ENCODE results near the gene PNLDC1.

Gene PNLDC1

DNA sequence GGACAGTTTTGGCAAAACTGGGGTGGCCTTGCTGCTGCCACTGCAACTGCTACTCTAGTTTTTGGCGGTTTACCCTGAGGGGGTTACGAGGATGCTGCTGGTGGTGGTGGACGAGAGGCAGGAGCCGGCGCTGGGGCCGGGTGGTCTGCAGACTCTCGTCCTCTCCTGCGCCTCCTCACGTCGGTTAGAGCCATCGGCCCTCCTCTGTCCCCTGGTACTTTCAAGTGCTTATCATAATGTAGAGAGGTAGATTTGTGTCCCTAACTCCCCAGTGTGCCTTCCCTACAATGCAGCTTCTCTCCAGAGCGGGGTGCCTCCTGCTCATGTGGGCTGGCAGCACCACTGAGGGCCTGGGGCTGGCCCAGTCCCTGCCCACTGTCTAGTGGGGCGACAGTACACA lies 25.9 kb downstream of the PNLDC1 start:
- TF ChIP-seq TCF12 (IDR thresholded peaks at IDR 0.05; ENCODE audit: low read depth) (no peak), RAD21 (IDR thresholded peaks at IDR 0.05; ENCODE audit: low read depth) (no peak), NFIC (IDR thresholded peaks at IDR 0.05) (no peak), TEAD4 (IDR thresholded peaks at IDR 0.05) (no peak), YY1 (IDR thresholded peaks at IDR 0.05; ENCODE audit: low read depth) (no peak), EGR1 (IDR thresholded peaks at IDR 0.05) (no peak), EP300 (IDR thresholded peaks at IDR 0.05; ENCODE audit: borderline replicate concordance) (no peak), CEBPB (IDR thresholded peaks at IDR 0.05) (no peak), FOXM1 (IDR thresholded peaks at IDR 0.05; ENCODE audit: borderline replicate concordance, low read depth) (no peak), TAF1 (IDR thresholded peaks at IDR 0.05; ENCODE audit: low read depth) (no peak), ZBTB7A (IDR thresholded peaks at IDR 0.05; ENCODE audit: low read depth) (no peak), CREB1 (IDR thresholded peaks at IDR 0.05; ENCODE audit: low read depth) (no peak)
- TF ChIP-seq, protein P1, sequence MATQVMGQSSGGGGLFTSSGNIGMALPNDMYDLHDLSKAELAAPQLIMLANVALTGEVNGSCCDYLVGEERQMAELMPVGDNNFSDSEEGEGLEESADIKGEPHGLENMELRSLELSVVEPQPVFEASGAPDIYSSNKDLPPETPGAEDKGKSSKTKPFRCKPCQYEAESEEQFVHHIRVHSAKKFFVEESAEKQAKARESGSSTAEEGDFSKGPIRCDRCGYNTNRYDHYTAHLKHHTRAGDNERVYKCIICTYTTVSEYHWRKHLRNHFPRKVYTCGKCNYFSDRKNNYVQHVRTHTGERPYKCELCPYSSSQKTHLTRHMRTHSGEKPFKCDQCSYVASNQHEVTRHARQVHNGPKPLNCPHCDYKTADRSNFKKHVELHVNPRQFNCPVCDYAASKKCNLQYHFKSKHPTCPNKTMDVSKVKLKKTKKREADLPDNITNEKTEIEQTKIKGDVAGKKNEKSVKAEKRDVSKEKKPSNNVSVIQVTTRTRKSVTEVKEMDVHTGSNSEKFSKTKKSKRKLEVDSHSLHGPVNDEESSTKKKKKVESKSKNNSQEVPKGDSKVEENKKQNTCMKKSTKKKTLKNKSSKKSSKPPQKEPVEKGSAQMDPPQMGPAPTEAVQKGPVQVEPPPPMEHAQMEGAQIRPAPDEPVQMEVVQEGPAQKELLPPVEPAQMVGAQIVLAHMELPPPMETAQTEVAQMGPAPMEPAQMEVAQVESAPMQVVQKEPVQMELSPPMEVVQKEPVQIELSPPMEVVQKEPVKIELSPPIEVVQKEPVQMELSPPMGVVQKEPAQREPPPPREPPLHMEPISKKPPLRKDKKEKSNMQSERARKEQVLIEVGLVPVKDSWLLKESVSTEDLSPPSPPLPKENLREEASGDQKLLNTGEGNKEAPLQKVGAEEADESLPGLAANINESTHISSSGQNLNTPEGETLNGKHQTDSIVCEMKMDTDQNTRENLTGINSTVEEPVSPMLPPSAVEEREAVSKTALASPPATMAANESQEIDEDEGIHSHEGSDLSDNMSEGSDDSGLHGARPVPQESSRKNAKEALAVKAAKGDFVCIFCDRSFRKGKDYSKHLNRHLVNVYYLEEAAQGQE (IDR thresholded peaks at IDR 0.05; ENCODE audit: low read depth) = no peak
- TF ChIP-seq, protein P2, sequence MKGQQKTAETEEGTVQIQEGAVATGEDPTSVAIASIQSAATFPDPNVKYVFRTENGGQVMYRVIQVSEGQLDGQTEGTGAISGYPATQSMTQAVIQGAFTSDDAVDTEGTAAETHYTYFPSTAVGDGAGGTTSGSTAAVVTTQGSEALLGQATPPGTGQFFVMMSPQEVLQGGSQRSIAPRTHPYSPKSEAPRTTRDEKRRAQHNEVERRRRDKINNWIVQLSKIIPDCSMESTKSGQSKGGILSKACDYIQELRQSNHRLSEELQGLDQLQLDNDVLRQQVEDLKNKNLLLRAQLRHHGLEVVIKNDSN (IDR thresholded peaks at IDR 0.05) = no peak
- TF ChIP-seq, protein P3, sequence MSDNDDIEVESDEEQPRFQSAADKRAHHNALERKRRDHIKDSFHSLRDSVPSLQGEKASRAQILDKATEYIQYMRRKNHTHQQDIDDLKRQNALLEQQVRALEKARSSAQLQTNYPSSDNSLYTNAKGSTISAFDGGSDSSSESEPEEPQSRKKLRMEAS (IDR thresholded peaks at IDR 0.05) = no peak

DNA sequence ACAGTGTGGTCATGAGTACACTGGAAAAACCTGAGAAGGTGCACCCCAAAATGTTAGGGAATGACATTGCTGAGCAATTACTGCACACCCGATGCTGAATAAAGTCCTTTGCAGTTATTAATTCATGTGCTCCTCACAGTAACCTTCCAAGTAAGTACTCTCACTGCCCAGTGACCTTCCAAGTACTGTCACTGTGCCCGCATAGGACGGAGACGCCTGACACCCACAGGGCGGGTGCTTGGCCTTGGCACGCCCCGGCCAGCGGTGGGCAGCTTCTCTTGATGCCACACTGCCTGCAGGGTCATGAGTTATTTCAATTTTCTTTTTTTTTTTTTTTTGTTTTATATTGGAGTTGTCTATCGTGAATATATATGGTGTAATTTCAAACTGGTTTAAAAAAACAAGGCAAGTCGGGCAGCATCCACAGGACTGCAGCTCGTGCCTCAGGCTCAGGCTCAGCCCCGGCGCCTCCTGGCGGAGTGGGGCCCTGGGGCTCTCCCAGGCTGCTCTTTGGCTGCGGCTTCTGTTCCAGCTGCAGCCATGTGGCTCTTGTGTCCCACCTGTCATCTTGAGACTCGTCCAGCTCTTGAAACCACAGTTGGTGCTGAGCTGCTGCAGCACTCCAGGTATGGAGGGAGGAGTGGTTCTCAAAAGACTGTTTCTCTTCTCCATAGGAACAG lies 27.0 kb downstream of the PNLDC1 start:
- TF ChIP-seq NFIC (IDR thresholded peaks at IDR 0.05) (no peak), EP300 (IDR thresholded peaks at IDR 0.05; ENCODE audit: borderline replicate concordance) (no peak), TEAD4 (IDR thresholded peaks at IDR 0.05) (no peak), TAF1 (IDR thresholded peaks at IDR 0.05; ENCODE audit: low read depth) (no peak), CEBPB (IDR thresholded peaks at IDR 0.05) (no peak), TCF12 (IDR thresholded peaks at IDR 0.05; ENCODE audit: low read depth) (no peak), RAD21 (IDR thresholded peaks at IDR 0.05; ENCODE audit: low read depth) (no peak)
- TF ChIP-seq, protein P2 (IDR thresholded peaks at IDR 0.05) = no peak
- TF ChIP-seq, protein P3 (IDR thresholded peaks at IDR 0.05) = no peak

DNA sequence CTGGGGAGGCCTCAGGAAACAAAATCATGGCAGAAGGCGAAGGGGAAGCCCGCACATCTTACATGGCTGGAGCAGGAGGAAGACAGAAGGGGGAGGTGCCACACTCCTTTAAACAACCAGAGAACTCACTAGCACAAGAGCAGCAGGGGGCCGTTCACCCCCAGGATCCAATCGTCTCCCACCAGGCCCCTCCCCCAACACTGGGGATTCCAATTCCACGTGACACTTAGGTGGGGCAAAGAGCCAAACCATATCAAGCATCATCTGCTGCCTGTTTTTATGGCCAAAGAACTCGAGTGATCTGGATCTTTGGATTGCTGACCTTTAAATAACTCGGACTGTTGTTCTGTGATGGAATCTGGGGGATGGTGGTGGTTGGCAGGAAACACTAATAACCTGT lies 28.0 kb downstream of the PNLDC1 start:
- TF ChIP-seq TCF12 (IDR thresholded peaks at IDR 0.05; ENCODE audit: low read depth) (no peak), TAF1 (IDR thresholded peaks at IDR 0.05; ENCODE audit: low read depth) (no peak), EP300 (IDR thresholded peaks at IDR 0.05; ENCODE audit: borderline replicate concordance) (no peak), TEAD4 (IDR thresholded peaks at IDR 0.05) (no peak)
- TF ChIP-seq, protein P3 (IDR thresholded peaks at IDR 0.05) = no peak

DNA sequence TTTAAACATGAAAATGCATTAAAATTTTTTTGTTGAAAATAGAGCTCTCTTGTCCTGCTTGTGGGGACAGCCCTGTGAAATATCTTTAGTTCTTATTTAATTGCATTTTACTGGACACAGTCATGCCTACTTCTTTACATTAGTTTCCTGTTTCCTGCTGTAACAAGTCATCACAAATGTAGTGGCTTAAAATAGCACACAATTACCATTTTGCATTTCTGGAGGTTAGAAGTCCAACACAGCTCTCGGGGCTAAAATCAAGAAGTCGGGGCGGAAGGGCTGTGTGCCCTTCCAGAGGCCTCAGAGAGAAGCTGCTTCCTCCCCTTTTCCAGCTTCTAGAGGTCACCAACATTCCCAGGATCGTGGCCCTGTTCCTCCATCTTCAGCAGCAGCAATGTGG lies 29.4 kb downstream of the PNLDC1 start:
- TF ChIP-seq TAF1 (IDR thresholded peaks at IDR 0.05; ENCODE audit: low read depth) (no peak), CREB1 (IDR thresholded peaks at IDR 0.05; ENCODE audit: low read depth) (no peak), RAD21 (IDR thresholded peaks at IDR 0.05; ENCODE audit: low read depth) (no peak), FOXM1 (IDR thresholded peaks at IDR 0.05; ENCODE audit: borderline replicate concordance, low read depth) (no peak), TEAD4 (IDR thresholded peaks at IDR 0.05) (no peak), TCF12 (IDR thresholded peaks at IDR 0.05; ENCODE audit: low read depth) (no peak), YY1 (IDR thresholded peaks at IDR 0.05; ENCODE audit: low read depth) (no peak), EP300 (IDR thresholded peaks at IDR 0.05; ENCODE audit: borderline replicate concordance) (no peak), EGR1 (IDR thresholded peaks at IDR 0.05) (no peak), CEBPB (IDR thresholded peaks at IDR 0.05) (no peak), NFIC (IDR thresholded peaks at IDR 0.05) (no peak), ZBTB7A (IDR thresholded peaks at IDR 0.05; ENCODE audit: low read depth) (no peak)
- TF ChIP-seq, protein P2 (IDR thresholded peaks at IDR 0.05) = no peak
- TF ChIP-seq, protein P3 (IDR thresholded peaks at IDR 0.05) = no peak
- TF ChIP-seq, protein P1 (IDR thresholded peaks at IDR 0.05; ENCODE audit: low read depth) = no peak
